Omental fat pad (tissue), 4 donors: Measurements from ENCODE around the gene FBXO46. TPM values are rescaled to one million over a fixed set of nuclear protein-coding genes. Genes with fewer than 3 reads are reported as not detected.
"Not testable (repeated sequence)": the region's sequence is repeated elsewhere in the genome, so short reads cannot be mapped to it uniquely, and the experiment has no call there.

Experiments
- ATAC-seq: fragments of 150-250 bp; one replicate; pipeline ENCODE4 v1.9.1; 2016; ENCODE audit warnings: mild to moderate bottlenecking, moderate library complexity; ENCODE audit not compliant: low FRiP score
- DNase-seq: peaks from one replicate; pipeline ENCODE4 v3.0.0-alpha.2; 2019; ENCODE audit warnings: low spot score
- CTCF ChIP-seq, 3 donors: fragments of 450-650 bp; IDR thresholded peaks; one replicate each; pipeline ENCODE4 v1.5.1; 2016 to 2017; ENCODE audit warnings: antibody characterized with exemption in 3 of 3, mild to moderate bottlenecking in 3 of 3, moderate library complexity in 2 of 3
- total RNA-seq, 4 donors: library from RNA; depleted of rRNA; stranded (reverse); fragments of >200 nt; gene quantifications; one replicate each; pipeline ENCODE4 v1.1.0, GENCODE V29; 2016

Gene FBXO46
- total RNA-seq, 4 donors from 2014 or later: 5.8 to 7.6 (median 6.7) TPM

DNA sequence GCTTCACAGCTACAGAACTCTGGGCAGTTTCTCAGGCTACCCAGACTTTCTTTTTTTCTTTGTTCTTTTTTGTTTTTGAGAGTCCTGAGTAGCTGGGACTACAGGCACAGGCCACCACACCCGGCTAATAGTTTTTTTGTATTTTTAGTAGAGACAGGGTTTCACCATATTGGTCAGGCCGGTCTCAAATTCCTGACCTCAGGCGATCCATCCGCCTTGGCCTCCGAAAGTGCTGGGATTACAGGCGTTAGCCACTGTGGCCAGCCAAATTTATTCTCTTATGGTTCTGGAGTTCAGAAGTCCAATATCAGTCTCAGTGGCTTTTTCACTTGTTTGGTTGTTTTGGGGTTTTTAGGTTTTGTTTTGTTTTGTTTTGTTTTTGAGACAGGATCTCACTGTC lies 14.9 kb upstream of the FBXO46 start:
- no peak for ATAC-seq
- TF ChIP-seq CTCF (IDR thresholded peaks at IDR 0.05): no peak
- no peak for DNase-seq

DNA sequence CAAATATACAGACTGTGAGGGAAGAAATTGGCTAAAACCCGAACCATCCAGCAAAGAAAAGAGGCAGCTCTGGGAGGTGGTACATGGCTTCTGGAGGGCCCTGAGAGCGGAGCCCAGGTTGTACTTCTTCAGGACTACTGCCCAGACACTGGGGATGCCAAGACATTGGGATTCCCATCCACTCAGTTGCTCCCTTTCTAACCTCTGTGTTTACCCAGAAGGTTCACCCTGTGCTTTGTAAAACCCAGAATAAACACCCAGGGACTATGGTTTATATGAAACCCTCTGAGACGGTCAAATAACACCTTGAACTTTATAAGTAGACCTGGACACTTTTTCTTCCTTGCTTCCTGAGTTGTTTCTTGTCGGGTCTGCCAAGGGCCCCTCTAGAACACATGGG lies 12.3 kb upstream of the FBXO46 start:
- TF ChIP-seq CTCF (IDR thresholded peaks at IDR 0.05): no peak
- no peak for ATAC-seq
- DNase-seq: no peak

DNA sequence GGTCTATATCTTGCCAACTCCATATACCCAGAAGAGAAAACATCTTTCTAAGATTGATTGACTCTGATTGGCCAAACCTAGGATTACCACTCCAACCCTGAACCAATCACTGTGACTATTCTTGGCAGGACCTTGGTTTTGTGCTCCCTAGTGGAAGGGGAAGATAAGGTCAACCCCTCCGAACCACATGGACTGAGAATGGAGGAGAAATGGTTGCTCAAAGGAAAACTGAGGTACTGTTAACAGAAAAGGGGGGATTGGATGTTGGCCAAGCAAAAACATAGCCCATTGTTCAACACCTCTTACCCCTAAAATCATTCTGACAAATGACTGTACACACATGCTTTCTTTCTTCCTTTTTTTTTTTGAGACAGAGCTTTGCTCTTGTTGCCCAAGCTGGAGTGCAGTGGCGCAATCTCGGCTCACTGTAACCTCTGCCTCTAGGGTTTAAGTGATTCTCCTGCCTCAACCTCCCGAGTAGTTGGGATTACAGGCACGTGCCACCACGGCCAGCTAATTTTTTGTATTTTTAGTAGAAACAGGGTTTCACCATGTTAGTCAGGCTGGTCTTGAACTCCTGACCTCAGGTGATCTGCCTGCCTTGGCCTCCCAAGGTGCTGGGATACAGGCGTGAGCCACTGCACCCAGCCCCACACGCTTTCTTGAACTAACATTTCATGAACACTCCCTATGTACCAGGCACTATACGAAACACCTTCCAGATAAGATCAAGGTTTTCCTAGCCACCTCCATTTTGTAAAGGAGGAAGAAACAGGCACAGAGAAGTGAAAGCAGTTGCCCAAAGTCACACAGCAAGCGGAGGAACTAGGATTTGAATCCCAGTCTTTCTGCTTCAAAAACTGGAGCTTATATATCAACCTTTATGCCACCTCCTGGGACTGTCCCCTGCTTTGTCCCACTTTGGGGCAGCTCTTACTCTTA lies 9.1 kb upstream of the FBXO46 start:
- ATAC-seq: no peak
- TF ChIP-seq CTCF (IDR thresholded peaks at IDR 0.05): no peak

DNA sequence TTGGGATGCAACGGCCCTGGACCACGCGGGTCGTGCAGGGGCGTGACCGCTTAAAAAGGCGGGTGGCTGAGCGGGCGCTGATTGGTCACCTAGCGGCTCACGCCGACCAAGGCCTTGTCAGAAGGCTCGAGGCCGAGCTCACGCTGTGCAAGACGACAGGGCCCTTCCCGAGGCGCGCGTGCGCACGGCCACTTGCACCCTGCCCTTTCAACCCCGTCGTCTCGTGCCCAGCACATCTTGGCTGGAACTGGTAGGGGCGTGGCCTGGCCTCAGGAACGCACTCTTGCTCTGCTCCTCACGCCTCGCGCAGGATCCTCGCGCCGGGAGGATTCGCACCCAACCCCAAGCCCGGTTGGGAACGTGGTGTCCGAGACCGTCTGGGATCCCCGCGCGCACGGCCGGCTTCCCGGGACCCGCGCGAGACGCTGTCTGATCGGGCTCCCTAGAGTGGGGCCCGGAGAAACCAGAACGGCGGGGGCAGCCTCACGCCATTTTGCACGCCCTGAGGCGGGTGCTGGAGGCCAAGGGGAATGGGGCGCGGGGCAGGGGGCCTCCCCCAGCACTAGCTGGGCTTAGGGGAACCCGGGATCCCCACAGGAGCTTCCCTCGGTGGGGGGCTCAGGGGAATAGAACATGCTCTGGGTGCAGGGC lies 2.6 kb upstream of the FBXO46 start, which contains the start of gene MEIOSIN:
Gene MEIOSIN, plus strand, starts transcription at position 280 of the 651 bp plus-strand sequence. CDS start 1,938 bp downstream, outside the sequence.
- no peak for TF ChIP-seq CTCF (IDR thresholded peaks at IDR 0.05)
- ATAC-seq (no peak), DNase-seq (no peak)

More for the DNA sequence above, 9.1 kb upstream of the FBXO46 start:
- DNase-seq: no peak

GRCh38 chr19:45729800-45730290 lies 851 bp downstream of the FBXO46 start:
- TF ChIP-seq CTCF (IDR thresholded peaks at IDR 0.05): no peak
- no peak for ATAC-seq
- no peak for DNase-seq

DNA sequence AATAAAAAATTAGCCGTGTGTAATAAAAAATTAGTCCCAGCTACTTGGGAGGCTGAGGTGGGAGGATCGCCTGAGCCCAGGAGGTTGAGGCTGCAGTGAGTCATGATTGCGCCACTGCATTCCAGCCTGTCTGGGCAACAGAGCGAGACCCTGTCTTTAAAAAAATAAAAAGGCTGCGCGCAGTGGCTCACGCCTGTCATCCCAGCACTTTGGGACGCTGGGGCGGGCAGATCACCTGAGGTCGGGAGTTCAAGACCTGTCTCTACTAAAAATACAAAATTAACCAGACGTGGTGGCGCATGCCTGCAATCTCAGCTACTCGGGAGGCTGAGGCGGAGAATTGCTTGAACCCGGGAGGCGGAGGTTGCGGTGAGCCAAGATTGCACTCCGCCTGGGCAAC lies 2.0 kb downstream of the FBXO46 start:
- not testable (repeated sequence) for ATAC-seq, DNase-seq

DNA sequence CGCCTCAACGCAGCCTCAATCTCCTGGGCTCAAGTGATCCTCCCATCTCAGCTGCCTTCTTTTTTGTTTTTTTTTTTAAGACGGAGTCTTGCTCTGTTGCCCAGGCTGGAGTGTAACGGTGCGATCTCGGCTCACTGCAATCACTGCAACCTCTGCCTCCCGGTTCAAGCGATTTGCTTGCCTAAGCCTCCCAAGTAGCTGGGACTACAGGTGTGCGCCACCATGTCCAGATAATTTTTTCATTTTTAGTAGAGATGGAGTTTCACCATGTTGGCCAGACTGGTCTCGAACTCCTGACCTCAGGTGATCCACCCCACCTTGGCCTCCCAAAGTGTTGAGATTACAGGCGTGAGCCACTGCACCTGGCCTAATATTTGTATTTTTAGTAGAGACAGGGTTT lies 10.6 kb downstream of the FBXO46 start:
- not testable (repeated sequence) for ATAC-seq, DNase-seq
